IPS-18c (cell line): ENCODE results near the gene CD300A.

Experiments
- H3K4me3 ChIP-seq: 2 replicates; pipeline ENCODE4 v1.7.0; 2013; ENCODE audit warnings: low read depth, mild to moderate bottlenecking, low read length, moderate library complexity; ENCODE audit not compliant: insufficient read depth
- H3K9me3 ChIP-seq: one replicate; pipeline ENCODE4 v1.6.1; 2013; ENCODE audit warnings: mild to moderate bottlenecking, low read length, moderate library complexity; ENCODE audit not compliant: control insufficient read depth, insufficient read depth

CD300A gene

DNA sequence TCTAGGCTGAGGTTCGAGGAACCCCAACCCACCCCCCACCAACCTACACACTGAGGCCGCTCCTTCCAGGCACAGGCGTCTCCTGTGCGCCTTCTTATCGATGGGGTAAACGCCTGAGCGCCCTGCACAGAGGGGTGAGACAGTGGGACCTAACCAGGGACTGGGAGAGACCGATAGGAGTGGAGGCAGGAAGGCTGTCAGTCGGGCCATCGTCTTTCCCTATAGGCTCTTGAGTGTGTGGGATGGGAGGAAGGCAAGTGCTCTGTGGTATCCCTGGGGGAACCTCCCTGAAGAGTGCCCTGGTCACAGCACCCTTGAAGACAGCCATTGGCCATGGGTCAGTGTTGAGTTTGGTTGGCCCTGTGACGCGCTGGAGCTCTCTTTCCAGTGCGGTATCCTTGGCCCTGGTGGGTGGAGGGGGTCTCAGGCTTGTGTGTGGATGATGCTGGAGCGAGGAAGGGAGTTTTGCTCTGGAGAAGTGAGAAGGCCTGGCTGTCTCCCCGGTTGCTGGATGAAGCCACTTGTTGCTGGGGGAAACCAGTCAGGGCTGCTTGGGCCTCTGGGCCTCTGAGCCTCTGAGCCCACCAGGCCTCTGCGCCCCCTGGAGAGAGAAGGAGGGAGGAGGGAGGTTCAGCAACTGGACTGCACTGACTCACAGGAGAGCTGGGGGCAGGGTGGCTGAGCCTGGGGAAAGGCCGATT is 32.9 kb upstream of the CD300A start:
- Histone ChIP-seq H3K4me3 (peak overlapping the region; percentile 42), H3K9me3 (no peaks in the 10 kb centered on the region)

- Histone ChIP-seq H3K4me3 (no peak overlapping the region), H3K9me3 (no peaks in the 10 kb centered on the region)
Measured at GRCh38 chr17:74435775-74436359, 30.6 kb upstream of the CD300A start.

- H3K4me3 ChIP-seq = no peak overlapping the region
- H3K9me3 ChIP-seq = no peaks in the 10 kb centered on the region
Measured at GRCh38 chr17:74437702-74438101, 28.7 kb upstream of the CD300A start.

DNA sequence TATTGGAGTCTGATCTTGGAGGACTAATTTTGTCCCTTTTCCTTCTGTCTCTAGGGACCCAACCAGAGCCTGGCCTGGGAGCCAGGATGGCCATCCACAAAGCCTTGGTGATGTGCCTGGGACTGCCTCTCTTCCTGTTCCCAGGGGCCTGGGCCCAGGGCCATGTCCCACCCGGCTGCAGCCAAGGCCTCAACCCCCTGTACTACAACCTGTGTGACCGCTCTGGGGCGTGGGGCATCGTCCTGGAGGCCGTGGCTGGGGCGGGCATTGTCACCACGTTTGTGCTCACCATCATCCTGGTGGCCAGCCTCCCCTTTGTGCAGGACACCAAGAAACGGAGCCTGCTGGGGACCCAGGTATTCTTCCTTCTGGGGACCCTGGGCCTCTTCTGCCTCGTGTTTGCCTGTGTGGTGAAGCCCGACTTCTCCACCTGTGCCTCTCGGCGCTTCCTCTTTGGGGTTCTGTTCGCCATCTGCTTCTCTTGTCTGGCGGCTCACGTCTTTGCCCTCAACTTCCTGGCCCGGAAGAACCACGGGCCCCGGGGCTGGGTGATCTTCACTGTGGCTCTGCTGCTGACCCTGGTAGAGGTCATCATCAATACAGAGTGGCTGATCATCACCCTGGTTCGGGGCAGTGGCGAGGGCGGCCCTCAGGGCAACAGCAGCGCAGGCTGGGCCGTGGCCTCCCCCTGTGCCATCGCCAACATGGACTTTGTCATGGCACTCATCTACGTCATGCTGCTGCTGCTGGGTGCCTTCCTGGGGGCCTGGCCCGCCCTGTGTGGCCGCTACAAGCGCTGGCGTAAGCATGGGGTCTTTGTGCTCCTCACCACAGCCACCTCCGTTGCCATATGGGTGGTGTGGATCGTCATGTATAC is 26.5 kb upstream of the CD300A start:
- Histone ChIP-seq H3K4me3 (no peak overlapping the region), H3K9me3 (no peaks in the 10 kb centered on the region)

GRCh38 chr17:74441537-74441936 is 24.9 kb upstream of the CD300A start:
- no peaks in the 10 kb centered on the region for H3K9me3 ChIP-seq
- H3K4me3 ChIP-seq = no peak overlapping the region

DNA sequence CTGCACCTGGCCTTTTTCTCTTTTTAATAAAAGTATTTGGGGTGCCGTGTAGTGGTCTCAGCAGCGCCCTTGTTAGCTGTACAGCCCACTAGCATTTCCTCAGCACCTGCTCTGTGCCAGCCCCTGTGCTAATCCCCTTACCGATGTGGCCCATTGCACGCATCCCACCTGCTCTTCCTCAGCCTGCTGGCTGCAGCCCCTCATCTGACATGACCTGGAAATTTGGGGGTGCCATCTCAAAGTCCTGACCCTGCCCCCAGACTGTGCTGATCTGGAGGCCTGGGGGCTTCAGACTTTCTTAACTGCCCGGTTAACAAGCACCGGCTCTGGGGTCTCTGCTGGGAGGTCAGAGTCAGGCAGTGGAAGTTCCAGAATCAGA is 24.2 kb upstream of the CD300A start:
- Histone ChIP-seq H3K9me3 (no peaks in the 10 kb centered on the region), H3K4me3 (no peak overlapping the region)

DNA sequence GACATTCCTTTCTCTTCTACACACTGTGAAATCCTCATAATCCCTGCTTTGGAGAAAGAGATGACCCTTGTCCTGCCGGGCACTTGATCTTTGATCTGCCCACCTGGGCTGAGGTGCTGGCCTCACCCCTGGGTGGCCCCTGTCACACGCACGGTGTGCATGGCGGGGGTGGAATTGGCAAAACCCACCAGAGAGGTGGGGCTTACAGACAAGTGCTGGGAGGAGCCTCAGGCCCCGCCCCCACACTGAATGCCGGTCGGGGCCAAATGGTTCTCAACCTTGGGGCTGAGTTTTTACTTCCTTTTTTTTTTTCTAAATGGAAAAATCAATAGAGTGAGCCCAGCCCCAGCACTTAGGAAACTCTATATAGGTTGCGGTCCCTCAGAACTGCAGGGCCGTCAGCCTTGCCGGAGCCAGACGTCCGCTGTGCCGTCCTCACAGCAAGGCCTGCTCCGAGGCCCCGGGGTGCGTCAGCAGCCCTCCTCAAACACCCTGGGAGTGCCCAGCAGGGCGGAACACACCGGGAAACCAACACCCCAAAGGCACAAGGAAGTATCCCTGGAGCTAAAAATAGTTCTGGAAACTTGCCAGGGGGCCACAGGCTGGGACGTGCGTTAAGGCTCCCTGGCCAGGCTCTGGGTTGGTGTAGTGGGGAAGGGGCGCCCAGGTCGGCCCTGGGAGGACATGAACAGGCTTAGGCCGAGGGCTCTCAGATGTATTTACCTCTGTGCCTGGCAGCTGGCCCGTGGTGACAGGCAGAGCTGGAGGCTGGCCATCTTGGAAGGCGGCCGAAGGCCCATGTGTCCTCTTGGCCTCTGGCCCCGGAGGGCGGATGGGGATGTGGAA is 23.5 kb upstream of the CD300A start:
- no peak overlapping the region for H3K4me3 ChIP-seq
- H3K9me3 ChIP-seq = no peaks in the 10 kb centered on the region

- Histone ChIP-seq H3K9me3 (no peaks in the 10 kb centered on the region), H3K4me3 (no peak overlapping the region)
Measured at GRCh38 chr17:74443516-74444296, 22.7 kb upstream of the CD300A start.

- Histone ChIP-seq H3K9me3 (no peaks in the 10 kb centered on the region), H3K4me3 (no peak overlapping the region)
Measured at GRCh38 chr17:74444406-74444805, 22.0 kb upstream of the CD300A start.

- H3K9me3 ChIP-seq = no peaks in the 10 kb centered on the region
- no peak overlapping the region for H3K4me3 ChIP-seq
Measured at GRCh38 chr17:74445158-74445557, 21.3 kb upstream of the CD300A start.

- Histone ChIP-seq H3K4me3 (no peak overlapping the region), H3K9me3 (no peaks in the 10 kb centered on the region)
Measured at GRCh38 chr17:74446551-74447500, 19.6 kb upstream of the CD300A start.

- Histone ChIP-seq H3K9me3 (no peaks in the 10 kb centered on the region), H3K4me3 (no peak overlapping the region)
Measured at GRCh38 chr17:74447628-74448159, 18.7 kb upstream of the CD300A start.

DNA sequence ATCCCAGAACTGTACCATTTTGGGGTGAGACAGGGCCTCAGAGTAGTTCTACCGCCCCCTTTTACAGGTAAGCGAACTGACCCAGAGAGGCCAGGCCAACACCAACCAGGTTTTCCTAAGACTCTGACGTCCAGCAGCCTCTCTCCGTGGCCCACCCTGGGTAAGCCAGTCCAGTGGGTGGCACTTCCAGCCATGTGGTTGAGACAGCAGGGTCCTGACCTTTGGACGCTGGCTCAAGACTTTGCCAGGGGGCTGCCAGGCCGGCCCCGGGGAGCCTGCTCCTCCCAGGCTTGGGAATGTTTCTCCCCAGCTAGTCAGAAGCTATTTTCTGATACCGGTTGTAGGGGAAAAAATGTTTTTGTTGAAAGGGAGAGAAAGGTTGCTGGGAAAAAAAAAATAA is 17.7 kb upstream of the CD300A start:
- Histone ChIP-seq H3K4me3 (no peak overlapping the region), H3K9me3 (no peaks in the 10 kb centered on the region)

GRCh38 chr17:74449306-74449705 is 17.1 kb upstream of the CD300A start:
- H3K9me3 ChIP-seq = no peaks in the 10 kb centered on the region
- H3K4me3 ChIP-seq = no peak overlapping the region

GRCh38 chr17:74449773-74450172 is 16.7 kb upstream of the CD300A start:
- Histone ChIP-seq H3K9me3 (no peaks in the 10 kb centered on the region), H3K4me3 (no peak overlapping the region)
